ENCODE measurements around the gene ATP13A2.
A peak's percentile ranks its signal among the peaks of the same experiment; 100 is the strongest.
"Not testable (repeated sequence)": the region's sequence is repeated elsewhere in the genome, so short reads cannot be mapped to it uniquely, and the experiment has no call there.

The ATP13A2 gene

DNA sequence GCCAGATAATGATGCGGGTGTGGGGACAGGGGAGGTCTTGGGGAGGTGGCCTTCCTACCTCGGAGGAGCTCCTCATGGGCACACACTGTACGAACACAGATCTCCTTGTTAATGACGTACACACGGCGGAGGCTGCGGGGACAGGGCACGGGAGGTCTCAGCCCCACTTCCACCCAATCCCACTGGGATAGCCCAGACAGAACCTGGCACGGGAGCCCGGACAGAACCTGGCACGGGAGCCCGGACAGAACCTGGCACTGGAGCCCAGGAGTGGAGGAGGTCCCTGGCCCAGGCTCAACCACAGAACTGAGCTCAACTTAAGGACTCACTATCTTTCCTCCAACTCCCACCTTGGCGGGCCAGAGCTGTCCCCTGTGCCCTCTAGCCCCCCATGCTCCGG lies 36.5 kb downstream of the ATP13A2 start:
- DNase-seq, result no peak

- DNase-seq, result no peak
These were observed 38.5 kb downstream of the ATP13A2 start for GRCh38 chr1:16973215-16973614.

DNA sequence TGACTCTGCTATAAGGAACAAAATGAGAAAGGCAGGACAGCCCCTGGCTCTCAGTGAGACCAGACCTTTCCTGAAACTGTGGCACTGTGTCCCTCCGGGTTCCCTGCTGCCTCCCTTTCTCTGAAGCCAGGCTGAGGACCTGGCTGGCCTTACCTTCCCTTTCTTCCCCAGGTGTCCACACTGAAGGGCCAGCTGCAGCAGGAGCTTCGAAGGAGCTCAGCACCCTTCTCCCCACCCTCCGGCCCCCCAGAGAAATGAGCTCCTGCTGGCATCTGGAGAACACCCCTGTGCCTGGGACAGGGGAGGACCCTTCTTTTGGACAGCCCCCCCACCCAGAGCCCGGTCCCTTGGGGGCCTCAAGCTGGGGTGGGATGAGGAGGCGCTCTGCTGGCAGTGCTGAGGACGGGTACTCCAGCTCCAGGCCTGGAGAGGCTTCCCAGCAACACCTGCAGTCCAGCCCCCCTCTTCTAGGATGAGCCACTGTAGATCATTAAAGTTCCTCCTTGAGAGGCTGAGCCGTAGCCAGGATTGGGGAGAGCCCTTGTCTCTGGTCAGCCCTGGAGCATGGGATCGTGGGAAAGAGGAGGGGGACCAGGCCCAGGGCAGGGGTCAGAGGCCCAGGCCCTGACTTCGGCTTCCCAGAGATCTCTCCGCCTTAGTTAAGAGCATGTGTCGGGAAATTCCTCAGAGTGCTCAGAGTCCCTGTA lies 39.4 kb downstream of the ATP13A2 start:
- DNase-seq, result no peak

GRCh38 chr1:16971341-16972188 lies 40.2 kb downstream of the ATP13A2 start:
- DNase-seq, result peak; percentile 80

GRCh38 chr1:16970132-16970910 lies 41.4 kb downstream of the ATP13A2 start:
- DNase-seq, result no peak

DNA sequence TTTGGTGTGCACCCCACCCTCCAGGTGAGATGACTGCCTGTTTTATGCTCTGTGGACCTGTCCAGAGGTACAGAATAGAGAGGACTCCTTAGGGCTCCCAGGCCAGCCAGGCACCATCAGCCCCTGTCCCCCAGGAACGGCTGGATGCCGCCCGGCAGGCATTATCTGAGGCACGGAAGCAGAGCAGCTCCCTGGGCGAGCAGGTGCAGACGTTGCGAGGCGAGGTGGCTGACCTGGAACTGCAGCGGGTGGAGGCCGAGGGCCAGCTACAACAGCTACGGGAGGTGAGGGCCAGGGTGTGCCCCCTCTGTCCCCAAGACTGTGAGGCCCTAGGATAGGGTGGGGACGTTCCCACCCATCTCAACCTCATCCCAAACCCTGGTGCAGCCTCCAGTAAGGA lies 42.1 kb downstream of the ATP13A2 start:
- no peak for DNase-seq

DNA sequence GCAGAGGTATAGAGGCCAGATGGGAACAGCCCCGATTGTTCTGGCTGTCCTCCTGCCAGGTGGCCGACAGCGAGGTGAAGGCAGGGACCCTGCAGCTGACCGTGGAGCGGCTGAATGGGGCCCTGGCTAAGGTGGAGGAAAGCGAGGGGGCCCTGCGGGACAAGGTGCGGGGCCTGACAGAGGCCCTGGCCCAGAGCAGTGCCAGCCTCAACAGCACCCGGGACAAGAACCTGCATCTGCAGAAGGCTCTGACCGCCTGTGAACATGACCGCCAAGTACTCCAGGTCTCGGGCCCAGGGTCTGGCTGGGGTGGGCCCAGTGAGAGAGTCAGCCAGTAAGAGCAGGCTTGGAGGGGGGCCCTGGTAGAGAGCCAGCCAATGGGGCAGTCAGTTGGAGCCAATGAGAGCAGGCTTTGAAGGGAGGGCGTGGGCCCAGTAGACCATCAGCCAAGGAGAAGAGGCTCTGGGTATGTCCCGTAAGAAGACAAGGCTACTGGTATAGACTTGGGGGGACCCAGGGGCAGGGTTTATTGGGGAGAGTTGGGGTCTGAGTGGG lies 42.6 kb downstream of the ATP13A2 start:
- no peak for DNase-seq

- no peak for DNase-seq
These were observed 43.4 kb downstream of the ATP13A2 start for GRCh38 chr1:16968372-16968771.

DNA sequence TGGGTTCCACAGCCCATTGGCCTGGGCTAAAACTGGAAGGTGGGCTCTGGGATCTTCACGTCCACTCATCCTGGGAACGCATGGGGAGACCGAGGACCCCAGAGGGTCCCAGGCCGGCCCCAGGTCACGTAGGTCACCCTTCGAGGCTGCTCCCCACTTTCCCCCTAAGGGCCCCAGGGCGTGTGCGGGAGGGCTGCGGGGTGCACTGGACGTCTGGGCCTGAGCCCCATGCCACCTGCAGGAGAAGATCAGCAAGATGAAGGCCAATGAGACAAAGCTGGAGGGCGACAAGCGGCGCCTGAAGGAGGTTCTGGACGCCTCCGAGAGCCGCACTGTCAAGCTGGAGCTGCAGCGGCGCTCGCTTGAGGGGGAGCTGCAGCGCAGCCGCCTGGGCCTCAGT lies 43.8 kb downstream of the ATP13A2 start:
- no peak for DNase-seq

- DNase-seq, result peak; percentile 76
These were observed 44.6 kb downstream of the ATP13A2 start for GRCh38 chr1:16967095-16967575.

DNA sequence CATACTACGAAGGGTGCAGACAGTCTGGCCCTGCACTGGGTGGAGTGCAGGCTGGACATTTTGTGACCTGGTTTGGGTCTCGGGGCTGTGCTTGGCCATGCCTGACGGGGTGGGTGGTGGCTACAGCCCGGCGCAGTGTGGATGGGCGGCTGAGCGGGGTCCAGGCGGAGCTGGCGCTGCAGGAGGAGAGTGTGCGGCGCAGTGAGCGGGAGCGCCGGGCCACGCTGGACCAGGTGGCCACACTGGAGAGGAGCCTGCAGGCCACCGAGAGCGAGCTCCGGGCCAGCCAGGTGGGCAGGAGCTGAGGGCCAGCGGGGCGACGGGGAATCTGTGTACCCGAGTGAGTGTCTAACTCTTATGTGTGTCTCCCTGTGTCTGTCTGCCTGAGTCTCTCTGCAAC lies 45.4 kb downstream of the ATP13A2 start:
- no peak for DNase-seq

- DNase-seq, result no peak
These were observed 46.2 kb downstream of the ATP13A2 start for GRCh38 chr1:16965486-16966067.

GRCh38 chr1:16964169-16964568 lies 47.6 kb downstream of the ATP13A2 start:
- DNase-seq, result not testable (repeated sequence)

GRCh38 chr1:16961297-16962133 lies 50.2 kb downstream of the ATP13A2 start:
- no peak for DNase-seq

- DNase-seq, result peak; percentile 37
These were observed 51.0 kb downstream of the ATP13A2 start for GRCh38 chr1:16960560-16961296.

GRCh38 chr1:16958475-16958874 lies 53.3 kb downstream of the ATP13A2 start:
- no peak for DNase-seq

DNA sequence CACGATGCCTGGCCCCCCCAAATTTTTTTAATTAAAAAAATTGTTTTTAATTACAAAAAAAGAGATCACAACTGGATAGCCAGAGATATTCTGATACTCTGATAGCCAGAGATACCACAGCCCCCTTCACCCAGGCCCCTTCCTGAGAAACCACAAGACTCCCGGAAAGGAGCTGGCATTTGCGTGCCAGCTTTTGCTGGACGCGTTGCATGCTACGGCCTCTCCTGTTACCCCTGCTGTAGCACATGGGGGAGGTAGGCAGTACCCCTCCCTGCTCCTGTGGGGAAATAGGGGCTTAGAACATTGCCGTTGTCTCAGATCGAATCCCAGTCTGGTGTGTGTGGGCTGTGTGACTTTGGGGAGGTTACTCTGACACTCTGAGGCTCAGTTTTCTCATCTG lies 54.0 kb downstream of the ATP13A2 start:
- no peak for DNase-seq

GRCh38 chr1:16956775-16957174 lies 55.0 kb downstream of the ATP13A2 start:
- no peak for DNase-seq

DNA sequence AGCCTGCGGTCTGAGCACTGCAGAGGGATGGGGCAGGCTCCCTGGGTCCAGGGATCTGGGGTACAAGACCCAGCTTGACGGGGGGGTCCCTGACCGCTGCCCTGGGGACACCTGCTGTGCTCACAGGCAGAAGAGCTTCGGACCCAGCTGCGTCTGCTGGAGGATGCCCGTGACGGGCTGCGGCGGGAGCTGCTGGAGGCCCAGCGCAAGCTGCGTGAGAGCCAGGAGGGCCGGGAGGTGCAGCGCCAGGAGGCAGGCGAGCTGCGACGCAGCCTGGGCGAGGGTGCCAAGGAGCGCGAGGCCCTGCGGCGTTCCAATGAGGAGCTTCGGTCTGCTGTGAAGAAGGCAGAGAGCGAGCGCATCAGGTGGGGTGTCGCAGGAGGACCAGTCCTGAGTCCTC lies 56.5 kb downstream of the ATP13A2 start:
- DNase-seq, result no peak

DNA sequence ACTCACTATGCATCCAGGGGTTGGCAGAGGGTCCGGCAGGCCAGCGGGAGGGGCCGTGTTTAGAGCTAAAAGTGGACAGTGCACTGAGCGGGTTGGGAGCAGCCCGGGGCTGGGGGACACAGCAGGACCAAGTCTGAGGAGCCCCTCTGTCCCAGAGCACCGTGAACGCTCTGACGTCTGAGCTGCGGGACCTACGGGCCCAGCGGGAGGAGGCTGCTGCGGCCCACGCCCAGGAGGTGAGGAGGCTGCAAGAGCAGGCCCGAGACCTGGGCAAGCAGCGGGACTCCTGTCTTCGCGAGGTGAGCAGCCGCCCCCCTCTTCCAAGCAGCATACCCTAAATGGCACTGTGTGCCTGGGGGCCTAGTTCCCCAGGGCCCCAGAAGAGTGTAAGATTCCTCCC lies 57.1 kb downstream of the ATP13A2 start:
- DNase-seq, result no peak

GRCh38 chr1:16952376-16952775 lies 59.4 kb downstream of the ATP13A2 start:
- not testable (repeated sequence) for DNase-seq

Measured in DMS79 (cell line).